SKM-1 (cell line): Measurements from ENCODE around the gene GPR152.

Source experiments
- DNase-seq: peaks from one replicate; lab custom pipeline; 2025; ENCODE audit not compliant: unreplicated experiment; lab: John Stamatoyannopoulos, UW

GPR152 gene

GRCh38 chr11:67441731-67442351 lies 10.7 kb downstream of the GPR152 start:
- DNase-seq, result no peak

- DNase-seq, result no peak
These were observed 11.4 kb downstream of the GPR152 start for GRCh38 chr11:67441098-67441563.

DNA sequence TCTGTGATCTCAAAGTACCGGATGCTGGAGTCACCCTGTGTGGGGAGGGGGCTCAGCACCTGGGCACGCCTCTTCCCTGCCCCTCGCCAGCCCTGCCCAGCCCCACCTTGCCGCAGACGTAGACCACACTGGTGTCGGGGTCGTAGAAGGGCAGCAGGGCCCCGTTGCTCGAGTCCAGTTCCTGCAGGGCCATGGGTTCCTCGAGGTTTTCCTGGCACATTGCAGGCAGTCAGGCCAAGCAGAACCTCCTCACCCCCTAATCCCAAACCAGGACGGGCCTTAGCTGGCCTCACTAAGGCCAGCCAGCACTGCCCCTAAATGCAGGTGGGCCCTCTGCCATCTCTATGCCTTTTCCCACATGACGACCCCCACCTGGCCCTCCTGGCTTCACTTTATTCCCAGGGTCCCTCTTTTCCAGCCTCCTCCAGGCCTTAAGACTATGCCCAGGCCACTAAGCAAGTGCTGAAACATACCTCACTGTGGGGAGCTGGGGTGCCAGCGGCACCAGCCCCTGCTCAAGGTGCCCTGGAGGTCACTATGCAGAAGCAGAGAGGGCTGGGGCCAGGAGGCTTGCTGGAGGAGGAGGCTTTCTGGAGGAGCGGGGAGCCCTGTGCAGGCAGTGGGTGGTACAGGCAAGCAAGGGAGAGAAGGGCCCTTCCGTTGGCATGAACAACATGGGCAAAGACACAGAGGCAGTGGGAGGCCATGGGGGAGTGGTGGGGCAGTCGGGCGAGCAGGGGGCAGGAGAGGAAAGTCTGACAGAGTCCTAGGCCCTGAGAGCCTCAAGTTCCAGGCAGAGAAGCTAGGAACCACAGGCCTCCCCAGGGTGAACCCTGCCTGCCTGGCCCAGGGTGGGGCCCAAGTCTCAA lies 12.1 kb downstream of the GPR152 start:
- no peak for DNase-seq

GRCh38 chr11:67439321-67440228 lies 13.0 kb downstream of the GPR152 start:
- DNase-seq, result no peak

DNA sequence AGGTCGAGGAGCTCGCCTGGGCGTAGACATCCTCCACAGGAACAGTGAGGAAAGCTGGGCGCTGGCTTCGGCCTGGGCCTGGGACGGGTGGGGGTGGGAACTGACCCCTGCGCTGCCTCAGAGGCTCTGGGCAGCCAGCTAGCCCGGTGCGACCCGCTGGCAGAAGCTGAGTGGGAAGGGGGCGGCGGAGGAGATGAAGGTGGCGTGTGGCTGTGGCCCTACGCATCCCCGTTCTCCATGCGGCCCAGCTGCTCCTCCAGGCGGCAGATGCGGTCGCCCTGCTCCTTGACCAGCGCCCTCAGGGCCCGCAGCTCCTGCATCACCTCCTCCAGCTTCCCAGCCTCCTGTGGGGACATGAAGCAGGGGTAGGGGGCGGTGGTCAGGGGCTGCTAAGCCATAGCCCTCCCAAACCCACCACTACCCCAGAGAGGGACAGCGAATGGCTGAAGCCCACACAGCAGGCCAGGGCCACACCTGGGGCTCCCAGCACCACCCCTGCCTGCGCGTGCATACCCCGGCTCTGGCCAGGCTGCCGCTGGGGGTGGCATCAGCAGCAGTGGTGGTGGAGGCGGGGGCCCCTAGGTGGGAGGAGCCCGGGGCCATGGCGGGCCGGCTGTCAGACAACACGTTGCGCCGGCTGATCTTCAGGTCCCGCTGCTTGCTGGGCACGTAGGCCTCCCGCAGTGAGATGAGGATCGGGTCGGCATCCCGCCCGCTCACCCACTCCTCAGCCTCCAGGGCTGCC lies 14.2 kb downstream of the GPR152 start:
- no peak for DNase-seq

GRCh38 chr11:67437809-67438157 lies 14.7 kb downstream of the GPR152 start:
- DNase-seq, result no peak

DNA sequence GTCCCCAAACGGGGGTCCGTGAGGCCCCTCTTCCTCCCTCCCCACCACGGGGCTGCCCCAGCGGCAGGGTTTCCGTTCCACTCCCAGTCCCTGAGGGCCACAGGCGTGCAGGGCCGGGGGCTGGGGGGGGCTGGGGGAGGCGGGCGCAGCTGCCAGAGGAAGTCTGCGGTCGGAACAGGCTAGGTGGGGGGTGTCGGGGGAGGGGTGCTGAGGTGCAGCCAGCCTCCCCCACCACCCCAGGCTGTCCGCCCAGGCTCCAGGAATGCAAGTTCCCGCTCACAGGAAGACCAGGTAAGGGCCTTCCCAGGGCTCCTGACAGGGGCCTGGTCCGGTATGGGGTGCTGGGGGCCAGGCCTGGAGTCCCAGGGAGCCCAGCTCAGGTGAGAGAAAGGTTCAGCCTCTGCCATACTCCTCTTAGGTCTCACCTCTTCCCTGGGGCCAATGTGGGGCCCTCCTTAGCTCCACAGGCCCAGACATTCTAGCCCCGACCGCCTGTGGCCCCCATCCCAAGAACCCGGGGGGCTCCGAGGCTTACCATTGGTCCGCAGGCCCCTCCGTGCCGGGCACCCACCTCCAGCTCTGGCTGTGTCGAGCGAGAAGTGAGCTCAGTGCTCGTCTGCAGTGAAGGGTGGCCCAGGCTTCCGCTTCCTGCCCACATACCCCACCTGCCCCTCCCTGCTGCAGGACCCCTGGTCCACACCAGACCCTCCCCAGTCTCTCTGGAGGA lies 15.3 kb downstream of the GPR152 start, which contains the start of gene PTPRCAP:
PTPRCAP (minus strand) TSS at position 601 of the 727 bp plus-strand sequence; CDS start at position 538, 63 bp downstream.
- no peak for DNase-seq

DNA sequence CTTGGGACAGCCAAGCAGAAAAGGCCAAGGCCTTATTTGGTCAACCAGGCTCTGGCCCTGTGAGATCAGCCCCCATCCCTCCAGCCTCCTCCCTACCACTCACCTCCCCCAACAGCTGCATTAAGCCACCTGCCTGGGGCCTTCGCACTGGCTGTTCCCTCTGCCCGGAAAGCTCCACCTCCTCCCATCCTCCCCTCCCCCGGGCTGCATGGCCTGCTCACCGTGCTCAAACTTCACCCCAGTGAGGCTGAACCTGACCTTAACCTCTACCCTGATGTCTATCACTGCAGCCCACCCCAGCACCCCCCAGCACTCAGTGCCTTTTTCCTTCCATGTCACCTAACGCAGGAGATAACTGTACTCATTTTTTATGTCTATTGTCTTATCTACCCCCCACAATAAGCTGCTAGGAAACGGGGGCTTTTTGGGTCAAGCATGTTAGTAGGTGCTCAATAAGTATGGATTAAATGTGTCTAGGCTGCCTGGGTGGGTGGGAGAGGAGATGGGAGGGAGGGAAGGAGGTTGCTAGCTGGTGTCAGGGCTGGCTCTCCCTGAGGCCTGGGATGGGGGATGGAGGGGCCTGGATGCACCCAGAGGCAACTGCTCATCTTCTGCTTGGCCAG lies 16.0 kb downstream of the GPR152 start:
- no peak for DNase-seq

DNA sequence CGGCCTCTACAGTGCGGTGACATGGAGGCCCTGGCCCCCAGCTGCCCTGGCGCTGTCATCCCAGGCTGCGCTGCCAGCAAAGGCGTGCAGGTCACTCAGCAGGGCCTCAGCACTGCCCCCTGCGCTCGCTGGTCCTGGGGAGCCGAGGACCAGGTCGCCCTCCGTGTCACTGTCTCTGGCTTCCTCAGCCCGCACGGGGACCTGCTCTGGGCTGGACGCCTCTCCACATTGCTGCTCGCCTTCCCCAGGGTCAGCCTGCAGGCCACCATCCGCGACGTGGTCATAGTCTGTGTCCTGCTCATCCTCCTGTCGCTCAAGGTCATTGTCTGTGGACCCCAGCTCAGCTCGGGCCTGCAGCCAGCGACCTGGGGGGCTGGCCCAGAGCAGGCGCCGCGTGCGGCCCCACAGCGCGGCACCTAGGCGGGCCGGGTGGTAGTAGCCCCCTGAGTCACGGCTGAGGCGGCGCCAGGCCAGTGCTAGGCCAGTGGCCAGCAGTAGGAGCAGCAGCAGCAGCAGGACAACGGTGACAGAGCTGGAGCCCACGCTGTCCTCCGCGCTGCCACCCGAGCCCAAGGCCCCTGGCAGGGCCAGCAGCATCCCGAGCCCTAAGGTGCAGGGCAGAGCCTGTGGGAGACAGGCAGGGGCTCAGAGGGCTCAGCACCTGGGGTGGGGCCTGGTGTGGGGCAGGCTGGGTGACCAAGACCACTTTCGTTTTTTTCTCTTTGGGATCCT lies 16.6 kb downstream of the GPR152 start:
- DNase-seq, result no peak

GRCh38 chr11:67435031-67435726 lies 17.4 kb downstream of the GPR152 start:
- no peak for DNase-seq

- DNase-seq, result no peak
These were observed 18.1 kb downstream of the GPR152 start for GRCh38 chr11:67434395-67434881.

DNA sequence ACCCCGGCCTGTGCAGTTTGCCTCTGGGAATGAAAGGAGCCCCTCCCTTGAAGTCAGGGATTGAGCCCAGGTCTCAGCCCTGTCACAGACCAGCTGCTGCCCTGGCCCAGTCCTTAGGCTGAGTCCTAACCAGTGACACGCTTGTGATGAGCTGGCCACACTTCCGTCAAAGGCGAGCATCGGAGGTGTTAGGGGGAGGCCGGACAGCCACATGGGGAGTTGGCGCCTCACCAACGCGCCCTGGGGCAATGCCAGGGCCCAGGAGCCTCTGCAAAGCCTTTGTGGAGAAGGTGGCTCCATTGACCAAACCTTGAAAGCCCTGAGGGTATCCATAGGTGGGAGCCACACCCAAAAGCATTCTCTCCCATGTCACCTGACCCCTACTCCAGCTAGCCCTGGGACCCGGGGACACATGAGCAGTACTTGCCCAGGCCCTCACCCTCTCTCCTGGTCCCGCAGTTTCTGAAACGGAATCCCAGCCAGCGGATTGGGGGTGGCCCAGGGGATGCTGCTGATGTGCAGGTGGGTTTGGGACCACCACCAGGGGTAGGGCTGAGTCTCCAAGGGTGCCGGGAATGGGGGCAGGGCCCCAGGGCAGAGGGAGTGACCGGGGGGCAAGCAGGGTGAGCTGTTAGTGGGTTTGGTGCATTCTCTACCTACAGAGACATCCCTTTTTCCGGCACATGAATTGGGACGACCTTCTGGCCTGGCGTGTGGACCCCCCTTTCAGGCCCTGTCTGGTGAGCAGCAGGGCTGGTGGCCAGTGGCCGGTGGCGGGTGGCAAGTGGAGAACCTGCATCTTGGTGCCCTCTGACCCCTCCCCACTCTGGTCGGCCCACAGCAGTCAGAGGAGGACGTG lies 18.8 kb downstream of the GPR152 start:
- DNase-seq, result no peak

- no peak for DNase-seq
These were observed 19.7 kb downstream of the GPR152 start for GRCh38 chr11:67432655-67433349.

DNA sequence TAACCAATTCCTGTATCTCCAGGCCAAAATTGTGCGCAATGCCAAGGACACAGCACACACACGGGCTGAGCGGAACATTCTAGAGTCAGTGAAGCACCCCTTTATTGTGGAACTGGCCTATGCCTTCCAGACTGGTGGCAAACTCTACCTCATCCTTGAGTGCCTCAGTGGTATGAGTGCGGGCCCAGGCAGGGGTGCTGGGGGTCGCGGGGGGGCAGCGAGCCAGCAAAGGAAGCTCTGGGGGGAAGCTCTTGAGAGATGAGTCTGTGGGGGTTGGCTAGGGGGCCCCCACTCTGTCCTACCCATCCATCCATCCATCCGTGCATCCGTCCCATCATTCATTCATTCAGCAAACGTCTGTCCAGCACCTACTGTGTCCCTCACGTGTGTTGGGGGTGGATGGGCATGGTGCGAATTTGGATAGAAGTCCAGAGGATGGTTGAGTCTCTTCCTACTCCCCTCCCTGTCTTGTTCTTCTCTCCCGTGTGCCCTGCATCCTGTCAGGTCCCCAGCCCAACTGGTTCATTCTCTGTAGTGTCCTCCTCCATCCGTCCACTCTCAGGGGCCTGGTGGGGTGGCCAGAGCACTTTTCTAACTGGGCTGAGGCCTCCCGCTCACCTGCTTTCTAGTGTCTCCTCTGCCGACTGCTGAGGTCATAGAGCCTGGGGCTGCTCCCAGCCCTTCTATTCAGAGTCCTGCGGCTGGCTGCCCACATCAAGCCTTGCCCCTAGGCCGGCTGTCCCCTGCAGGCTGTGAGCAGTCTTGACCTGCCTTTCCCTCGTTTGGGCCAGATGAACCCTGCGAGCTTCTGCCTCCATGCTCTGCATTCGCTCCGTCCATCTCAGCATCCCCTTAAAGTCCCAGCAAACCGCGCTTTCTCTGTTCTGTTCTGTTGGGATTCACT lies 20.9 kb downstream of the GPR152 start:
- no peak for DNase-seq

DNA sequence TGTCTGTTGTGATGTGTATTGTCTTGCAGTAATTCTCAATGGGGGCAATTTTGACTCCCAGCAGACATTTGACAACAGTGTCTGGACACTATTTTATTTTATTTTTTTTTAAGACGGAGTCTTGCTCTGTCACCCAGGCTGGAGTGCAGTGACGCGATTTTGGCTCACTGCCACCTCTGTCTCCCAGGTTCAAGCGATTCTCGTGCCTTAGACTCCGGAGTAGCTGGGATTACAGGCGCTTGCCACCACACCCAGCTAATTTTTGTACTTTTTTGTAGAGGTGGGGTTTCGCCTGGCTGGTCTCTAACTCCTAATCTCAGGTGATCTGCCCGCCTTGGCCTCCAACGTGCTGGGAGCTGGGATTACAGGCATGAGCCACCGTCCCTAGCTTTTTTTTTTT lies 22.8 kb downstream of the GPR152 start:
- no peak for DNase-seq
